GM12891 (cell line): ENCODE results near the gene SPDYE6.
"Not testable (repeated sequence)": the region's sequence is repeated elsewhere in the genome, so short reads cannot be mapped to it uniquely, and the experiment has no call there.

Experiments
- POLR2A ChIP-seq: IDR thresholded peaks from 2 replicates; pipeline ENCODE4 v1.6.1; 2011; ENCODE audit warnings: low read depth, low read length, control low read depth
- POLR2AphosphoS5 ChIP-seq: IDR thresholded peaks from 2 replicates; pipeline ENCODE4 v1.6.1; 2011; ENCODE audit warnings: low read depth, low read length, control low read depth
- POU2F2 ChIP-seq: IDR thresholded peaks from 2 replicates; pipeline ENCODE4 v1.6.1; 2011; ENCODE audit warnings: low read depth, mild to moderate bottlenecking, control low read depth, low read length, moderate library complexity
- SPI1 ChIP-seq: IDR thresholded peaks from 2 replicates; pipeline ENCODE4 v1.6.1; 2011; ENCODE audit warnings: low read depth, low read length, control low read depth
- TAF1 ChIP-seq: IDR thresholded peaks from 2 replicates; pipeline ENCODE4 v1.6.1; 2011; ENCODE audit warnings: low read depth, low read length, control low read depth

DNA sequence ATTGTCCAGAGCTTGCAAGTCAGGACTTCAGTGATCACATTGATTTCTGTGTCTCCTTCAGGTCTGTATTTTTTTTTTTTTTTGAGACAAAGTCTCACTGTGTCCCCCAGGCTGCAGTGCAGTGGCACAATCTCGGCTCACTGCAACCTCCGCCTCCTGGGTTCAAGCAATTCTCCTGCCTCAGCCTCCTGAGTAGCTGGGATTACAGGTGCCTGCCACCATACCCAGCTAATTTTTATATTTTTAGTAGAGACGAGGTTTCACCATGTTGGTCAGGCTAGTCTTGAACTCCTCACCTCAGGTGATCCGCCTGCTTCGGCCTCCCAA lies 48.6 kb upstream of the SPDYE6 start:
- not testable (repeated sequence) for TF ChIP-seq POLR2A, SPI1, TAF1, POLR2AphosphoS5, POU2F2
